COR-L47 (cell line): ENCODE measurements around the gene TRIM44.
"Not testable (repeated sequence)": the region's sequence is repeated elsewhere in the genome, so short reads cannot be mapped to it uniquely, and the experiment has no call there.

Experiments used
- DNase-seq: peaks from one replicate; lab custom pipeline; 2025; lab: John Stamatoyannopoulos, UW

TRIM44 gene

DNA sequence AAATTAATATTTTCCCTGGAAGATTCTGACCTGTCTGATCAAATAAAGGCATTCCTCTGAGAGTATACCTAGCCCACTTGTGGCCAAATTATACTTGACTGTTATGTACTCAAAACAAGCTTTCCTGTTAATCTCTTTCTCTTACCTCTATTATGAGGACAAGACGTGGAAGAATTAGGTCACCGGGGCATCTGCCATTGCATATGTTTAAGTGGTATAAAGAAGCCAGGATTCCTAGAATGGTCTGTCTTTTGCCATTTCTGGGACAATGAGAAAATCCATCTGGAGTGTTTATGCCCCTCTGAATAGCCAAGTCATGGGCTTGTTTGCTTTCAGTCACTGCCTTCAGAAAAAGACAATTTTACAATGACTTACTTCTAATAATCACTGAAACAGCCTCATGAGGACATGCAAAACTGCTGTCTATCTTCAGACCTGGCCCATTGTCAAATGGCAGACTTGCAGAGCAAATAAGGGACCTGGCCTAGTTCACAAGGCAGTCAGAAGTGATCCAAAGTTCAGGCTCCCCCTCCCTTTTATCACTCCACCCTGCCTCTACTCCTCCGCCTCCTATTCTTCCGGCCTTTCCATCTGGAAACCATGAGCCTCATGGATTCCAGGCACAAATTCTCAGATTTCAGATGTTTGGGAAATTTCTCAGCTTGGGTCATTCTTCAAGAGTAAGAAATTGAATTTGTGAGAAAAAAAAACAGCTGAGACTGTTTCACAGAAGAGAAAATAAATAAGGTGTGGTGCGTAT, 153.2 kb downstream of the TRIM44 start:
- DNase-seq, result no peak

DNA sequence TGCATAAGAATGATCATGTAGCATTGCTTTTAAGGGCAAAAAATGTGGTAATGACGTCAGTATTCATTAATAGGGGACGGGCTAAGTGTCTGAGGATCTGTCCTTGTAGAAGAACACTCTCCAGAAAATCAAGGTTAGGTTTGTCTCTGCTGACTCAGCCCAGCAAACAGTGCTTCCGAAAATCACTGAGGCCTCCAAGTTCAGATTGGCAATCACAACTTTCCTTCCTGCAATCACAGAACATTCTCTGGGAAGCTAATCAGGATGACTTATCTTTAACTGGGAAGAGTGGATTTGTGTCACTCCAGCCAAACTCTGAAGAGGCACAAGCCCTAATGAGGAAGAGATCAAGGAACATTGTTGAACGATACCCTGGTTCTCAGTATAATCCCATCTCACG, 158.0 kb downstream of the TRIM44 start:
- no peak for DNase-seq

DNA sequence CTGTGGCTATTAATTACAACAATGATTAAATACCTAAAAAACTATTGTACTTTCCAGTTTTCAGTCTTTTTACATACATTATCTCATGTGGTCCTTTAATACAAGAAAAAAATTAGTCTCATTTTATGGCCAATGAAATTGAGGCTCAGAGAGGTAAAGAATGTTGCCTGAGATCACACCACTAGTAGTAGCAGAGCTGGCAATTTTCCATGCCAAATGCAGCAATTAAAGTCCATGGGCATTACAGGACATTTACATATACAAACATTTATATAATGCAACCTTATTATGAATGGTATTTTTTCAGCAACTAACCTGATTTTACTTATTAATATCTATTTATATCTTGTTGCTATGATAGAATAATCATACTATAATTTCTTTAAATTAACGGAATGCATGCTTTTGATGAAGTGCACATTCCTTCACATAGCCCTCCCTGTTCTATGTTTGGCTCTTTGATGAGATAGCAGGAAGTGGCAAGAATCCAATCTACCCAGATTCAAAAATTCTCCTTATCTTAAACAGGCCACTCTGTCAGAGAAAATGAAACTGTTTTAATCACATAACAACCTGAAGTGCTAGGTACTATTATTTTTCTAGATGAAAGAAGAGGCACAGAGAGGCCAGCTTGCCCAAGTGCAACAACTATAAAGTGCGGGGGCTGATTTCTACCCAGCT, 160.4 kb downstream of the TRIM44 start:
- DNase-seq, result no peak

DNA sequence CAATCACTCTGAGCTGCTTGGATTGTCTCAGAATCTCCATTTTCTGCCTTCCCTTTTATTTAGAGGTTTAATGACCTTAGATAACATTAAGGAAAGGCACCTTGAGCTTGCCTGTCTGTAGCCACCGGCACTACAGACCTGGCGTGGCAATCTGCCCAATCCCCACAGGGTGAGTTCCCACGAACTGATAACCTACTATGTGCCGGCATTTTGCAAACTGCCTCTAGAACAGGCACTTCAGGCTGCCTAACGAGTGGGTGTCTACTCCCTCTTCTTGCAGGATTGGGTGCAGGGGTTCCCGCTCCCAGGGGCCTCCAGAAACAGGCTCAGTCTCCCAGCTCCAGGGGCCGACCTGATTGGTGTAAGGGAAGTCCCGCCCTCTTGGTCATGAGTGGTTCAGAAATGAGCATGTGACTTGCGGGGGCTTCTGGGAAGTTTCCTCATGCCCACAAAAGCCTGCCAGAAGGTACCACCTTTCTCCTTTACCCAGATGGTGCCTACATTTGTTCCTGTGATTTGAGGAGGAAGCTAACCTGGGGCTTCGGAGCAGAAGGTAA, 161.2 kb downstream of the TRIM44 start:
- no peak for DNase-seq

DNA sequence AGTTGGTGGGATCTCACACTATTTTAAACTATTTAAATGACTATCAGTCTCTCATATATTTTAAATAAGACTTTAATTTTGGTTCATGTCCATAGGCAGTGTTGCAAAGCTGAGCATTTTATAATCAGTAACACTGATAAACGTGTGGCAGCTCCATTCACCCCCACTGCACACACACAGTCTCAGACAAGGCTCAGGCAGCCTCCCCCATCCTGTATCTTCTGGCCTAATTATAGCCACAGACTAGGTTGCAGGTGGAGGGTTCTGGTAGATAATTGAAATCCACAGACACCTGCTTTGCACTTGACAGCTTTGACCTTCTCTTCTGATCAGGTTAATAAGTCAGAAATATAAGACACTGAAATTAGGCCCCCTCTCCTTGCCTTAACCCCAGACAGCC, 162.8 kb downstream of the TRIM44 start:
- DNase-seq, result no peak

DNA sequence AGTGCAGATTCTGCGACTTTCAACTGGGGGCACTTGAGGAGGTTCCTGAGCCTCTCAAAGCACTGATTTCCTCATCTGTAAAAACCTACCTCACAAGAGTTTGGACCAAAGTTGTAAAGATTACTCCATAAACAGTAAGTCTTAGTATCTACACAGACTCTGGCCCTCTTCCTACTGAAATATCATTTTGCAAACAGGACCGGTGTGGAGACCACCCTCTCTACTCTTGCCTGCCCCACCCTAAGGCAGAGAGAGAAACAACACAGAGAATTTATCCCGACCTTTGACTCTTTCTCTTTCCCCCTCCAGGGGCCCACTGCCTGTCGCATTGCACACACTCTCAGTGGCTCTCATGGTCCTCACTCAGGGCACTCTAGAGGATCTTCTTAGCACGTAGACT, 163.4 kb downstream of the TRIM44 start:
- no peak for DNase-seq

DNA sequence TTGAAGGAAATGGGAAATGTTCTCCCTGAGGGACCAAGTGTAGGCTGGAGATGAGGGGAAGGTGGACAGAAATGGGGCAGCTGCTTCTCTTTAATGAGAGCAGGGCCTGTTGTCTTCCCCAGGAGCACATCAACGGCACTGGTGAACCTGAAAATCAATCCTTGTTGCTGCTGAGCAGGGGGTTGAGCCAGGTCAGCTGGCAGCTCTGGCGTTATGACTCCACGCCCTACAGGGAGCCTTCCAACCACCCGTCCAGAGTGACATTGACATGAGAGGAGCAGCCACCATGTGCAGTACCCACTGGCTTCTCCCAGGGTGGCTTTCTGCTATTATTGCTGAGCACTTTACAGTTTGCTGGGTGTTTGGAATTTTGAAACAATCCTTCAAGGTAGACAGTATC, 164.4 kb downstream of the TRIM44 start:
- DNase-seq, result no peak

DNA sequence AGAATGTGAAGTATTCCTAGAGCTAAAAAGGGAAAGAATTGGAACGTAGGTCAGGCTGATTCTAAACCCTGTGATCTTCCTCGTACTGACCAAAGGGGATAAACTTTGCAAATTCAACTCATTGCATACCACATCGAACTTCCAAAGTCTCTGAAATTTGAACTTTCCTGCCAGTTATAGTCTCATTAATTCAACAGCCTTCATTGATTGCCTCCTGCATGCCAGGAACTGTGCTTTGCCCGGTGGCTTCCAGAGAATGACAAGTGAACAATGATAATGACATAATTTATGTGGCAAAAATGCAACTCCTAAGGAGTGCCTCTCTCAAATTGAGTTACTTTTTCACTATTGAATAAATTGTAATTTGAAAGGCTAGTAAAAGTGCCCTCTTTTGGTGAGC, 173.6 kb downstream of the TRIM44 start:
- no peak for DNase-seq

DNA sequence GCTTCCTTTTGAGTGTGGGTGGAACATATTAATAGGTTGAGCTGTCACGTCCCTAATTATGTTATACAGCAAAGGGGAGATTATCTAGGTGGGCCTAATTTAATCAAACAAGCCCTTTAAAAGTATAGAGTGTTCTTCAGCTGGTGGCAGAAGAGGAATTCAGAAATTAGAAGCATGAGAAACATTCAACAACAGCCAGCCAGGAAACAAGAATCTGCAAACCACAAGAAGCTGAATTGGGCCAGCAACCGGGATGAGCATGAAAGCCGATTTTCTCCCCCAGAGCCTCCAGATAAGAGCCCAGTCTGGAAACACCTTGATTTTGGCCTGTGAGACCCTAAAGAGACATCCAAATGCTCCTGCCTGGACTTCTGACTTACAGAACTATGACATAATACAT, 175.5 kb downstream of the TRIM44 start:
- no peak for DNase-seq

DNA sequence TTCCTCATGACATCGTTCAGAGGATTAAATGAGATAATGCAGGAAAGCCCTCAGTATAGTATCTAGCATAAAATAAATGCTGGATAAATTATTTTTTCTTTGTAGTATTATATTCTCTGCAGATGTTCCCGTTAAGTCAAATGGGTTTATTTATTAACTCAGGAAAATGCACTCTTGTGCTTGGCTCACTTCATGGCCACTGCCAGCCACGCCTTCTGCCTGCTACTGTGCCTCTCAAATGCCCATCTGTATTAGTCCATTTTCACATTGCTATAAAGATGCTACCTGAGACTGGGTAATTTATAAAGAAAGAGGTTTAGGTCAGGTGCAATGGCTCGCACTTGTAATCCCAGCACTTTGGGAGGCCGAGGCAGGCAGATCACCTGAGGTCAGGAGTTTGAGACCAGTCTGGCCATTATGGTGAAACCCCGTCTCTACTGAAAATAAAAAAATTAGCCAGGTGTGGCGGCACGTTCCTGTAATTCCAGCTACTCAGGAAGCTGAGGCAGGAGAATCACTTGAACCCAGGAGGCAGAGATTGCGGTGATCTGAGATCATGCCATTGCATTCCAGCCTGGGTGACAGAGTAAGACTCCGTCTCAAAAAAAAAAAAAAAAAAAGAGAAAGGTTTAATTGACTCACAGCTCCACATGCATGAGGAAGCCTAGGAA, 176.3 kb downstream of the TRIM44 start:
- DNase-seq, result not testable (repeated sequence)

DNA sequence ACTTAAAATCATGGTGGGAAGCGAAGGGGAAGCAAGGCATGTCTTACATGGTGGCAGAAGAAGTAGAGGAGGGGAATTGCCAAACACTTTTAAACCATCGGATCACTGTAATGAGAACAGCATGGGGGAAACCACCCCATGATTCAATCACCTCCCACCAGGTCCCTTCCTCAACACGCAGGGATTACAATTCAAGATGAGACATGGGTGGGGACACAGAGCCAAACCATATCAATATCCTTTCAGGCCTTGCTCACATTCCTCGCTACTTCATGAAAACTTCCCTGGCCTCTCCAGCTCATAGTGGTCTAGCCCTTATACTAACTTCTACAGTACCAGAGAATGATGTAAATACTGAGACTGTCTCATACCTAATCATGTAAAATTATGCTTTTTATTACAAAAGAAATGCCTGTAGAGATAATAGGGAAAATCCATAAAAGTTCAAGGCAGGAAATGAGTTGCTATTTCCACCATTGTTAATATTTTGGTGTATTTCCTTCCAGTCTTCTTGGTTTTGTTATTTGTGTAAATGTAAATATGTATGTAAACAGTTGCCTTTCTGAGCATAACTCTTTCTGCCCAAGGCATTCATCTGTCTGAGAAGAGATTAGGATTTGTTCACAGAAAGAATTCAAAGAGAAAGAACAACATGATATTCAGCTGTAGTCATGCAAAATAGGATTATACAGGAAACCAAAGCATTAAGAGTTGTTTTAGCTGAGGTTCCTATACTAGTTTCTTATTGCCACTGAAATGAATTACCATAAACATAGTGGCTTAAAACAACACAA, 177.0 kb downstream of the TRIM44 start:
- no peak for DNase-seq

DNA sequence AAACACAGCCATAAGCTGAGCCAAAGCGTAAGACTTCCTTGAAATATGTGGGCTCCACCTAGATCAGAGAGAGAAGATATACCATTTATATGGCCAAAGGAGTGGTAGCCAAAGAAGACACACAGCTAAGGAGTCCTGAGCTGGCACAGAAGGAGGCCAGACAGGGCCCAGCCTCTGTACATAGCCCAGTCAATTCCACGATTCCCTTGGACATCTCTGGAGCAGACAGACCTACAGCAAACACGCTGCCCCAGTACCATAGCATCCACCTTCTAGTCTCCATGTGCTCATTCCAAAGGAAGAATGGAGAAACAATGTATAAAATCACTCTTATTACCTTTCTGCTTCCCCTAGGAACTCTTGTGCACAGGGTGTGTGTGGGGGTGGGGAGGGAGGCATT, 179.2 kb downstream of the TRIM44 start:
- DNase-seq, result no peak

DNA sequence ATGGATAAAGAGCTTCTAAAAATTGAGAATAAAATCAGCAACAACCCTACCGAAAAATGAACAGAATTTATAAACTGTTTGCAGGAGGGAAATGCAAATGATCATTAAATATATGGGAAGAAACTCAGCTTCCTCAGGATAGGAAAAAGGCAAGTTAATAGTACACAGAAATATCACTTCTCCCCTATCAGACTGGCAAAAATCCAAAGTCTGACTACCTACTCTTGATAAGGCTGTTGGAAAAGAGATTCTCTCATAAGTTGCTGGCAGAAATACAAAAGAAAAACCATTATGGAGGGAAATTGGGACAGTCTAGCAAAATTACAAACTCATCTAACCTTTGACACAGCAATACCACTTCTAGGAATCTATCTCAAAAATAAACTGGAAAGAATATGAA, 180.4 kb downstream of the TRIM44 start:
- no peak for DNase-seq

DNA sequence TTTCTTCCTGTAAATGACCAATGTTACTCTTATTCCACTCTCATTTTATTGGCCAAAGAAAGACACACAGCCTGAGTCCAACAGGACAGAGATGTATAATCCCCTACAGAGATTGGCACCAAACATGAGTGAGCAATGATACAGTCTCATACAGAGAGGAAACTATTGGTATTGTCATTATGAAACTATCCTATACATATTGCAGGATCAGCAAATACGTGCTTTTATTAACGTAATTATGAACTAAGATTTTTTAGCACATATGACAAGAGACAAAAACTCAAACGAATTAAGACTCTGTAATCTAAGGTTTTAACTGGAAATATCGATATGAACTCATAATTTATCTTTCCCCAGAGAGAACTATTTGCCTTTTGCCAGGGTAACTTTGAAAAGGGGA, 182.0 kb downstream of the TRIM44 start:
- DNase-seq, result no peak

DNA sequence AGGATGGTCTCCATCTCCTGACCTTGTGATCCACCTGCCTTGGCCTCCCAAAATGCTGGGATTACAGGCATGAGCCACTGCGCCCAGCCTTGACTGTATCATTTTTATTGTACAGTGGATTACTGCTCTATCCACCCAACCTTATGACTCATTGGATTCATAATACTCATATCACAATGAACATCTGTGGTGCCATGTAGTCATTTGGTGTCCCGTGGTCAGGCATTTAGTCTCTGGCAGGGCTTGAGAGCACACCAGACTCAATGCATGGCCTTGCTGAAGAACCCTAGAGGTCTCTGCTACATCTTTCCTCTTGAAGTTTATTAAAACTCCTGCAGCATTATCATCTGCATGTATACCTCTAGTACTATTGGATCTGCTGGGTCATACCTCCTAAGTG, 183.3 kb downstream of the TRIM44 start:
- DNase-seq, result no peak

DNA sequence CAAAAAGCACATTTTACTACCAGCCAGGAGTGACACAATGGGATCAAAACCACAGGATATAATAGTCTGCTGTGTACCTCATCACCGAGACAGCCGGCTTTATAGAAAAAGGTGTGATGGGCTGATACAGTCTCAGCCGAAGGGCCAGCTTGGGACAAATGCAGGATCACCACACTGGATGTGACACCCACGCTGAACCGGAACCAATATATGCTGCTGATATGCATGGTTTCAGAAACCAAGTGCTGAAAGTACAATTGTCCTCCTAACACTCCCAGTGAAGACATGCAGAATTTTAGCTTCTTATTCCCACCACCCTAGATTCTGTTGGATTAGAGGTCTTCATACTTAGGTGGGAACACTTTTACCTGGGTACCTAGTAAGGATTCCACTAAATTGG, 184.3 kb downstream of the TRIM44 start:
- DNase-seq, result no peak

DNA sequence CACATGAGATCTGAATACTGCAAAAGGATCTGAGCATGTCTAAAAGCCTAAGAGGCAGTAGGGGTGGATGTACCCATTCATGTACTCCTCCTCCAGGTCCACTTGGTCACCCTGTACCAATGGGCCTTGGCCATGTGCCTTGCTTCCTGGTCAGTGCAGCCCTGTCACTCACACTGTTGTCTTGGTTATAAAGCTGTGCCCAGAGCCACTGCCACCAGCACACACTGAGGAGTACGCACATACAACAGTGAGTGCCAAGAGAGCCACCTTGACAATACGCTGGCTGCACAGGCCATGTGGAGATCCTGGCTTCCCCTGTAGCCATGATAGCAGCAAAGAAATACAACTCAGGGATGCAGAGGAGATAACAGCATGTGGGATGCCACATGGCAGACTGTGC, 184.9 kb downstream of the TRIM44 start:
- DNase-seq, result no peak

DNA sequence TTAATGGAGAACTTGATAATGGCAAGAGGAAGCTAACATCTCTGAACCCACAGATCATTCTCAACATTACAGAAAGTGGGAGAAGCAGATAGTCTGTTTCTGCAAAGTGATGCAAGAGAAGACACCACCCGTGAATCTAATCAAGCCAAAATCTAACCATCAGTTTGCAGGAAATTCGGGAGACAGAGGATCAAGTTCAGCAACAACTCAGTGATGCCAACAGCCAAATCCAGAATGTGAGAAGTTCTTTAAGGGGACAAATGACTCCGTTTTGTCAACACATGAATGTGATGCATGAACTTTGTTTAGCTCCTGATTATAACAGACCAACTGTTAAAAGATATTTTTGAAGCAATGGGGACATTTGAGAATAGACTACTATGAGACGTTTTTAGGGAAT, 186.0 kb downstream of the TRIM44 start:
- no peak for DNase-seq

DNA sequence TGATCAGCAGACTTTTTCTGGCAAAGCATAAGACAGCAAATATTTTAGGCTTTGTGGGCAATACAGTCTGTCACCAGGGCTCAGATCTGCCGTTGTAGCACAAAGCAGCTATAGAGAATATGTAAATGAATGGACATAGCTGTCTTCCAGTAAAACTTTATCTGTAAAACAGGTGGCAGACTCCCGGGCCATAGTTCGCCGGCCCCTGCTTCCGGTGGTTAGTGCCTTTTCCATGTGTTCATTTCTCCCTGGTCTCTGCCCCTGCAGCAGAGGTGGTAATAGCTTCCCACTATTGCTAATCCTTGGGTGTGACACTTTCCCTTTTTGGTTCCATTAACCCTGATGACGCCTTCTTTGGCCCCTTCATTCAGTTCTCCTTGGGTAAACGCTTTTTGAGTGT, 187.6 kb downstream of the TRIM44 start:
- DNase-seq, result no peak

DNA sequence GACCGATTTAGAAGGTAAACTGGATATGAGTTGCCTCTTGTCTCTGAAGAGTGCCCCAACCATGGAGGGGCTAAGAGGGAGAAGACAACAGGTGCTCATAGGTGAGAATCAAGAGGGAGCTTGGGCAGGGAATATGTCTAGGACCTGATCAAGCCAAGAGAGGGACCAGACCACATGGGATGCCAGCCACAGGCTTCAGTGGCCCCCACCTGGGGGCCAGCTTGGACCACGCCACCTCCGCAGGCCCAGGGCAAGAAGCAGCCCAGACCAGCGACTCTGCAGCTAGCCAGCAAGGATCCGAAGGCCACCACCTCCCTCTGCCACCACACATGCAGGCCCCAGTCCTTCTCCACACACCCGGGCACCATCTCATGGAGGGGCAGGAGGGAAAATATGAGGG, 188.8 kb downstream of the TRIM44 start:
- DNase-seq, result no peak

DNA sequence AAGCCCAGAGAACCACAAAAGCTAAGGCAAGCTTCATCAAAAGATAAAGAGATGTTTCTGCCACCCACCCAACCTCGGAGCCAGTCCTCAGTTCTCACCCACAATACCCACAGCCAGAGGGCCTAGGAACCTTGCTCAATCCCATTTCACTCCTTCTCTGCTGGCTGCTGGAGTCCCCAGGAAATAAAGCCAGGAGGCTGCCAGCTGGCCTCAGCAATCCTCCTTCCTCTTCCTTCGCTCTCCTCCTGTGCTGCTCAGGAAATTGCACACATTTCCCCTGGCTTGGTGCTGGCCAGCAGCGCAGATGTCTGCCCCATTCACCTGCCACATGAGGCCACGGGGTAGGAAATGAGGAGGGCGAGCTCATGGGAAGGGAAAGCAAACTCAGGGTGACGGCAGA, 189.5 kb downstream of the TRIM44 start:
- DNase-seq, result no peak

DNA sequence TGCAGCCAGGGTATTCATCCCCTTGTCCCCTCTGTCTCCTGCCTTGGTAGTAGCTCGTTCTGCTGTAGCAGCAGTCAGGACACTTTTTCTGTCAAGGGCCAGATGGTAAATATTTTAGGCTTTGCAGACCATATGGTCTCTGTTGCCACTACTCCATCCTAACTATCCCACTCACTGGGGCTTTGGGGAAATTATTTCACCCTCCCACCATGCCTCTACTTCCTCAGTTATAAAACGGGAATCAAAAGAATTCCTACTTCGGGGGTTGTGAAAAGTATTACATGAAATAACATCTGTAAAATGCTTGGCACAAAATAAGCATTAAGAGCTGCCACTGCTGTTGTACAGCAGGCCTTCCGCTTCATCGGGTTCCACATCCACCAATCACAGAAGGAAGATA, 191.4 kb downstream of the TRIM44 start:
- DNase-seq, result no peak
